IPS DF 19.7 (cell line): Measurements from ENCODE around the gene BCL11A.

Experiments
- DNase-seq: peaks from one replicate; pipeline ENCODE4 v3.0.0-alpha.2; 2013; ENCODE audit warnings: low read depth, low spot score

The BCL11A gene

GRCh38 chr2:60559880-60560279 is 6.4 kb upstream of the BCL11A start:
- DNase-seq = no peak

GRCh38 chr2:60558536-60558935 is 5.1 kb upstream of the BCL11A start:
- DNase-seq = no peak

GRCh38 chr2:60557486-60557864 is 4.0 kb upstream of the BCL11A start:
- DNase-seq = no peak

- no peak for DNase-seq
Measured at GRCh38 chr2:60556576-60557485, 3.4 kb upstream of the BCL11A start.

GRCh38 chr2:60556175-60556574 is 2.7 kb upstream of the BCL11A start:
- no peak for DNase-seq

GRCh38 chr2:60555783-60556139 is 2.3 kb upstream of the BCL11A start:
- DNase-seq = peak; percentile 88

DNA sequence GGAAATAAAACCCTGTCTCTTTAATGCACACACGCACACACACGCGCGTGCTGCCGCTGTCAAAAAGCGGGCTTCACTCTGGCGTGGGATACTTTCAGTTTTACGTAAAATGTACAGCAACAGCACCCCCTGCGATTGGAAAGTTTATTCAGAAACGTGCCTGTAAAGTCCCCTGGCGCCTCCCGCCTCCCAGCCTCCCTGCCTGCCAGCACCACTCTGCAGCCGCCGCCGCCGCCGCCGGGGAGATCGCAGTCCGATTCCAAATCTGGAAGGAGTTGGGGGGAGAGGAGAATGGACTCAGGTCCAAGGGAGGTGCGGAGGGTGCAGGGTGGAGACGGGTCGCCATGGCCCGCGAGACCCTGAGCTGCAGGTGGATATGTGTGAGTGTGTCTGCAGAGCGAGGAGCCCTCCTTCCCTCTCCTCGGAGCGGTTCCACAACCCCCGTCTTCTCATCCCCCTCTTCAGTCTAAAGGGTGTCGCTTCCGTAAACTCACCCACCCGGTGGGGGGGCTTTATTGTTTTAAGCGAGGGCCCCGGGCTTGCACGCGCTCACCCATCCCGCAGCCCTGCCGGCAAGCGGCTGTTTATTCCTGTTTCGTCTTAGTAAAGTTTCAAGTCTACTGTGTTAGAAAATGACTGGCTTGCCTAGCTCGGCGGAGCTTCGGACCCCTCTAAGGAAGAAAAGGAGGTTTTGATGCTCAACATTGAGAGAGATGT is 1.8 kb upstream of the BCL11A start:
- DNase-seq = no peak

DNA sequence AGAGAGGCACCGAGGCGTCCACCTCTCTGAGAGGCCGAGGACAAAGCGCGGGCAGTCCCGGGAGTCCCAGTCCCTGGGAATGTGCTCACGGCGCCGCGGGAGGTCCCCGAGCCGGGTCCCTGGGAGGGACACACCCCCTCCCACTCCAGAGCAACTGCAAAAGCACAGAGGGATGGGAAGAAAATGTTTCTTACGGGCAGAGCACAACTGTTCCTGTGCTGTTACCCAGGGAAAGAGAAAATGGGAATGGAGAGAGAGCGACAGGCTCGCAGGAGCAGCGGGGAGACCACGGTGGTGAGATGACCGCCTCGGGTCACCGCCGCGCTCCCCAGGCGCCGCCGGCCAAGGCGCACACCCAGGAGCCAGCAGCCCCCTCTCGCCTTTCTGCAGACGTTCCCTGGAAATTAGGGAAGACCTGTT is 1.2 kb upstream of the BCL11A start:
- no peak for DNase-seq

DNA sequence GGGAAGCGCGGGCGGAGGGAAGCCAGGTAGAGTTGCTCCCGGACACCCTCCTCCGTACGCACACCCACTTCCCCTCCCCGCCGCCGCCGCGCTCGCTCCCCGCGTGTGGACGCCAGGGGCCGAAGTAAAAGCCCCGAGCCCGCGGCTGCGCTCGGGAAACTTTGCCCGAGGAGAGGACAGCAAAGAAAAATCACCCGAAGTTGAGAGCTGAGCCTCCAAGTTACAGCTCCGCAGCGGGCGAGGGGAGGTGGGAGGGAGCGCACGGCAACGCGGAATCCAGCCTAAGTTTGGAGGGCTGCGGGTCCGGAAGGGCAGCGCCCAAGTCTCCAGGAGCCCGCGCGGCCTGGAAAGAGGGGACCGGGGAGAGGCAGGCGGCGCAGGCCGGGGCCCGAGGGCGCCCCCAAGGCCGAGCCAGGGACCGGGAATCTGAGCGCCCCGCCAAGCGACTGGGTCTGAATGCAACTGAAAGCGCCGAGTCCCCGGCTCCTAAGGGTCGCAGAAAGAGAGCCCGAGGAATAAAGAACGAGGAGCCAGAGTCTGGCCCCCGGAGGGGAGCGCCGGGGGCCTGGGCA is 706 bp upstream of the BCL11A start:
- no peak for DNase-seq

DNA sequence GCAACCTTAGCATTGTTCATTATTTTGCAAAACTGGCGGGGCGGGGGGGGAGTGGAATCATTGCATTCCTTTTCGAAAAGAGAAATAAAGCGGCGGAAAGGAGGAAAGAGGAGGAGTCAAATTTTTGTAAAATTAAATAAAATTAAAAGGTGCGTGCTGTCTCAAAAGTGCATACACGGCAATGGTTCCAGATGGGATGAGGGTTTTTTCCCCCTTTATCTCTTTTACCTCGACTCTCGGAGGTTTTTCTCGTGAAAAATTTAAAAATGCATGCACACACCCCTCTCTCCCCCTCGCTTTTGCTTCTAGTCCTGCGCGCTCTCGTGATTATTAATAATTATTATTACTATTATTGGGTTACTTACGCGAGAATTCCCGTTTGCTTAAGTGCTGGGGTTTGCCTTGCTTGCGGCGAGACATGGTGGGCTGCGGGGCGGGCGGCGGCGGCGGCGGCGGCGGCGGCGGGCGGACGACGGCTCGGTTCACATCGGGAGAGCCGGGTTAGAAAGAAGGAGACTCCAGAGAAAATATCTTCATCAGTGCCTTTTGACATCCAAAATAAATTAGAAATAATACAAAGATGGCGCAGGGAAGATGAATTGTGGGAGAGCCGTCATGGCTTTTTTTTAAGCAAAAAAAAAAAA is 481 bp downstream of the BCL11A start:
- no peak for DNase-seq

DNA sequence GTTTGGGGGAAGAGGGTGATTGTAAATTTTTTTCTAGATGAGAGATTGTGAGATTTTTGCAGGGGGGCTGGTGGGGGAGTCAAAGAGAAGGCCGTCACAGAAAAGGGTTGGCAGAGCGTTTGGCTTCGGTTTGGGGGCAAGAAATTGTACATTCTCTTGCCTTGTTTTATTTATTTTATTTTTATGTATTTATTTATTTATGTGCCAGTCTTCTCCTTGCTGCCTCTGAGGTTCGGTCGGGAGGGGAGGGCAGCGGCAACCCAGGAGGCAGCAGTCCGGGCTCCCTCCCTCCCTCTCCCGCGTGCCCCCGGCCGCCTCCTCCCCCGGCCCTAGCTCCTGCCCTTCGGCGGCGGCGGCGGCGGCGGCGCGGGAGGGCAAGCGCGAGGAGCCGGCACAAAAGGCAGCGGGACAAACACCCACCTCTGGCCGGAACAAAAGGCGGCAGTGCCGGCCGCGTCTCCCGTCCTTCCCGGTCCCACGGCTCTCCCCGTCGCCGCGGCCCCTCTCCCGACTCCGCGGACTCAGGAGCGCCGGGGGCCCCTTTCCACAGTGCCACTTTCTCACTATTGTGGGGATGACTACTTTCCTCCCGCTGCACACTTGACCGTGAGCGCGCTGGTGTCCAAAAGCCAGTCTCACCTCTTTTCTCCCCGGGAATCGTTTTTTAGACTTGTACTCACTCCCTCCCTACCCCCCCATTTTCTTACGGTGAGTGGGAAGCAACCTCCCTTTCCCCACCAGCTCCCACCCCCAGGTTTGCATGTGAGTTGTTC is 1.2 kb downstream of the BCL11A start:
- no peak for DNase-seq

- DNase-seq = no peak
Measured at GRCh38 chr2:60551240-60552077, 2.0 kb downstream of the BCL11A start.

GRCh38 chr2:60550984-60551239 is 2.5 kb downstream of the BCL11A start:
- no peak for DNase-seq

- DNase-seq = no peak
Measured at GRCh38 chr2:60550178-60550983, 3.1 kb downstream of the BCL11A start.

- DNase-seq = no peak
Measured at GRCh38 chr2:60549928-60550177, 3.6 kb downstream of the BCL11A start.

GRCh38 chr2:60549238-60549927 is 4.1 kb downstream of the BCL11A start:
- DNase-seq = no peak

GRCh38 chr2:60548845-60549237 is 4.6 kb downstream of the BCL11A start:
- no peak for DNase-seq

- no peak for DNase-seq
Measured at GRCh38 chr2:60548311-60548710, 5.1 kb downstream of the BCL11A start.

DNA sequence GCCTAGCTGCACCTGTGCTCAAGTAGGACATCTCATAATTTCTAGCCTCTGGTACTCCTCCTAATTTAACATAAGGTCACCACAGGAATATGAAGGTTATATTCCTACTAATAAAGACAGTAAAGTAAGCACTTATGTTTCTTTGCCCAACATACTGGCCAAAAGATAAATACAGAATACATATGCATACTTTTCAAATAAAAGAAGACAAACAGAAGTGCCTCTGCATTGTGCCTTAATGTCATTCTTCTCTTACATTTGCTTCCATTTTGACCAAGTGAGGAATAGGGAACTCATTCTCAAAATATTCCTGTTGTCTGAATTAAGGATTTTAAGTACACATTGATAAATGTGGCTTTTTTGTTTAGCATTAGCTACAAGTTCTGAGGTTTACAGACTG is 5.6 kb downstream of the BCL11A start:
- DNase-seq = no peak
